Stimulated activated CD8-positive, alpha-beta memory T cell treated with anti-CD3 and anti-CD28 coated beads, Interleukin-4, amount 100 ng/mL, for 24 hours (primary cell): ENCODE measurements around the gene PCBP3.

Experiments
- DNase-seq: peaks from one replicate; pipeline ENCODE4 v3.0.0-alpha.2; 2020; ENCODE audit warnings: low read depth

PCBP3 gene

GRCh38 chr21:45862543-45863207, 219.2 kb downstream of the PCBP3 start:
- no peak for DNase-seq

DNA sequence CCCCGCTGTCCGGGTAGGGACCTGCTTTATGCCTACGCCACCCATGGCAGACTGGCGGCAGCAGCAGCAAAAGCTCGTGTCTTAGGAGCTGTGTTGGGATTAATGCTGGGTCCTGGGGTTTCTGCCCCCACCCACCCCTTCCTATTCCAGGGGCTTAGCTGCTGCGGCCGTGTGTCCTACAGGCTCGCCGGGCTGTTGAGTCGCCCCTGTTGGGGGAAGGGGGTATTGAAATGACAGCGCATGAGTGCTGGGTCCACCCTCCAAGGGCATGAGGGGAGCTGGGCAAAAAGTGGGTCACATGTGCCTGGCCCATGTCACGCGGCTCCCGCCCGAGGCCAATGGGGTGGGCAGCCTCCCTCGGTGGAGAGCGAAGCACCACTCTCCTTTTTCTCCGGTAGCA, 219.7 kb downstream of the PCBP3 start:
- no peak for DNase-seq

GRCh38 chr21:45863751-45864150, 220.2 kb downstream of the PCBP3 start:
- no peak for DNase-seq

DNA sequence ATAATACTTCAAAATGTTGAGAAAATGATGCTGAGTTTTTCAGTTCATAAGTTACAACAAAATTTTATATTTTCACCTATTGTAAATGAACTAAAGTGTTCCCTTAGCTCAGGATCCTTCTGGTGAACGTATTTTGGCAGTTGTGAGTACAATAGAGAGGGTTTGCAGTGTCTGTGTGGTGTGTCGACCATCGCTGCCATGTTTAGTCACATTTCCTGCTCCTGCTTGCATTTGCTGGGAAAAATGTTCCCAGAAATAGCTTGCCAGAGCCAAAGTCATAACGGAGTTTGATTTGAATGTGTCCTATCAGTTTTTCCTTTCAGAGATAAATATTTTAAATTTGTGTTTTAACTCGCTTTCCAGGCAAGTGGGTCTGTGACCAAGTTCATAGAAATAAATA, 220.9 kb downstream of the PCBP3 start:
- DNase-seq: no peak

DNA sequence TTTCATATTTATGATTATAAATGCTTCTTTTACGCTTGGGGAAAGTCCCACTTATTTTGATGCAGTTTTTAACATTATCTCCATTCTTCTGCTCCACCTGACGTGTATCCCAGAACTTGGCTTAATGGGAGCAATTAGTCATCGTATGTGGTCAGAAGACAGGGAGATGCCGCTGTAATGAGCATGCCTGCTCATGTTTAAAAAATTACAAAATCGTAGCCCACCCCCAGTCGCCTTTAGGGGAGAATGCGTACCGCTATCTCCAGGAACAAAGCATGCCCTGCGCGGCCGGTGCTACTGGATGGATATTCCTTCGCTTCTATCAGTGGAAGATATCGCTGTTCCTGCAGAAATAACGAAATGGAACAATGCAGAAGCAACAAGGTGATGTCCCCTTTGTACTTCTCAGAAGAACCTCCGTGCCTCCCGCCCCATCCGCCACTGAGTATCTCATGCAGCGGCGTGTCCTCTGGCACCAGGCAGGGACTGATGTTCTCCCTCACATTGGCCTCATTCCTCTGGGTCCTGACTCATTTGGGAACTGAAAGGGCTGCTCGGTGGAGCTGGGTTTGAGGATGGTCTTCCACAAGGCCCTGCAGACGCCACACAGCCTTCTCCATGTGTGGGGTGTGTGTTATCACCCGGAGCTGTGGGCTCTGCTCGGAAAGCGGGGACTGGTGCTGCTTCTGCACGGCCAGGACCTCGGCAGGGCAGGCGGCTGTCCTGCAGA, 221.7 kb downstream of the PCBP3 start:
- DNase-seq: no peak

DNA sequence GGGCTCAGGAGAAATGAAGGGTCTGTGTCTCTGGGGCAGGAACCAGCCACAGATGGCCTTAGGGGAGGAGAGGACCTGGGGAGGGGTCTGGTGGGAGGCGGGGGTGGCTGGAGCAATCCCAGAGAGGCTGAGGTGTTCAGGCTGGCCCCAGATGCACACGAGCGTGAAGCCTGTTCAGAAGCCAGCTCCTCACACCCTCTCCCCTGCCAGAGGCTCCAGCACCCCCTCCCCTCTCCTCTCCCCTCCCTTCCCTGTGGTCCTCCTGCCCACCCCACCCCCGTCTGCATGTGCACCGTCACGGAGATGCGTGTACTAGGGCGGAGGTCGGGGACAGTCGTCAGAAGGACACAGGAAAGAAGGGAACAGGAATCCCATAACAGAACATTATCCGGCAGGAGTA, 223.0 kb downstream of the PCBP3 start:
- DNase-seq: no peak

- DNase-seq: no peak
Observed at GRCh38 chr21:45867041-45867666, 223.6 kb downstream of the PCBP3 start.

- no peak for DNase-seq
Observed at GRCh38 chr21:45867671-45868081, 224.2 kb downstream of the PCBP3 start.

DNA sequence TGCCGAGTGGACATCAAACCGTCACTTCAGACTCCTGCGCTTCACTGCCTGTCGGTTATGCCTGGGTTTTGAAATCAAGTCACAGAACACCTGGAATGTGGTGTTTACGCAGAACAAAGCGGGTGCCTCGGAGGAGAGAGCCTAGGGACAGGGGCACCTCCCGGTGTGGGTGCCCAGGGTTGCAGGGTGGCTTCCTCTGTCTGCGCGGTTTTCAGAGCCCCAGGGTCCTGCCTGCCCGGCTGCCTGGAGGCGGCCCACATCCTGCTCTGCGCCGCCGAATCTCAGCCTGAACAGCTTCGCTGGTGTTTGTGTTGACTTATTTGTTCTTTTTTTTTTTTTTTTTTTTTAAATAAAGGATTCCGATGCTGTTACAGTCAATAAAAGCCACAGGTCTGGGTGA, 224.6 kb downstream of the PCBP3 start:
- DNase-seq: no peak

GRCh38 chr21:45868488-45868887, 225.0 kb downstream of the PCBP3 start:
- DNase-seq: no peak

- DNase-seq: no peak
Observed at GRCh38 chr21:45869121-45870007, 225.8 kb downstream of the PCBP3 start.

DNA sequence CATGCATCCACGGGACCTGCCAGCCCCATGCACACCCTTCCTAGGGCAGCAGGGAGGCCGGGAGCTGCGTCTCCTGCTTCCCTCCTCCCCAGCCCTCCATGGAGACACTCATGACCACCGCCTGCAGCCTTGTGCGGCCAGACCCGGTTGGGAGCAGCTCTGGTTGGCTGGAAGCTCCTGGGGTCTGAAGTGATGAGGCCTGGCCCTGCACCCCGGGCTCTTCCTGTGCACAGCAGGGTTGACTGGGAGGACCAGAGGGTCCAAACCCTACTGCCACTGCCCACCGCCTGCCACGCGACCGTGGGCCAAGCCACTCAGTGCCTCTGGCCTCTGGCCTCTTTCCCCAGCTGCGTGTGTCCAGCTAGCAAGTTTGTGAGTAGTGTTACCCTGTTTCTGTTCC, 226.9 kb downstream of the PCBP3 start:
- DNase-seq: no peak

DNA sequence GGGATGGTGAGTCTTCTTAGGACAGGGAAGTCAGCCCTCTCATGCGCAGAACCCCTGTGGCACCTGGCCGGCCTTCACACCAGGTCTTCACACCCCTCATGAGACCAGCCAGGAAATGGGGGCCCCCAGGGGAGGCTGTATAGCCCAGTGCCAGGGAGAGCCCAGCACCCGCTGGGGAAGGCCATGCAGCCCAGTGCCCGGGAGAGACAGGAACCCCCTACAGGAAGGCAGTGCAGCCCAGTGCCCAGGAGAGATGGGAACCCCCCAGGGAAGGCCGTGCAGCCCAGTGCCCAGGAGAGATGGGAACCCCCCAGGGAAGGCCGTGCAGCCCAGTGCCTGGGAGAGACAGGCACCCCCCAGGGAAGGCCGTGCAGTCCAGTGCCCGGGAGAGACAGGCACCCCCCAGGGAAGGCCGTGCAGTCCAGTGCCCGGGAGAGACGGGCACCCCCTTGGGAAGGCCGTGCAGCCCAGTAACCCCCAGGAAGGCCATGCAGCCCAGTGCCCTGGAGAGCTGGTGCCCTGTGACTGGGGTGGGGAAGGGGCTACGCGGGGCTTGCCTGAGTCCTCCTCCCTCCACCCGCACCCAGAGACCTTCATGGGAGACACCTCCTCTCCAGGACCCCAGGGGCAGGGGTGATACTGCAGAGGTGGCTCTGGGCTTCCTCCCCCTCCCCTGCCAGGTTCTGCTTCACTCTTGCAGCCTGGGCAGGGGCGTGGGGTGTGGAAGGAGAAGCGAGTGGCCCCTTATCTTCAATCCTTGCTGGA, 227.5 kb downstream of the PCBP3 start:
- DNase-seq: no peak

DNA sequence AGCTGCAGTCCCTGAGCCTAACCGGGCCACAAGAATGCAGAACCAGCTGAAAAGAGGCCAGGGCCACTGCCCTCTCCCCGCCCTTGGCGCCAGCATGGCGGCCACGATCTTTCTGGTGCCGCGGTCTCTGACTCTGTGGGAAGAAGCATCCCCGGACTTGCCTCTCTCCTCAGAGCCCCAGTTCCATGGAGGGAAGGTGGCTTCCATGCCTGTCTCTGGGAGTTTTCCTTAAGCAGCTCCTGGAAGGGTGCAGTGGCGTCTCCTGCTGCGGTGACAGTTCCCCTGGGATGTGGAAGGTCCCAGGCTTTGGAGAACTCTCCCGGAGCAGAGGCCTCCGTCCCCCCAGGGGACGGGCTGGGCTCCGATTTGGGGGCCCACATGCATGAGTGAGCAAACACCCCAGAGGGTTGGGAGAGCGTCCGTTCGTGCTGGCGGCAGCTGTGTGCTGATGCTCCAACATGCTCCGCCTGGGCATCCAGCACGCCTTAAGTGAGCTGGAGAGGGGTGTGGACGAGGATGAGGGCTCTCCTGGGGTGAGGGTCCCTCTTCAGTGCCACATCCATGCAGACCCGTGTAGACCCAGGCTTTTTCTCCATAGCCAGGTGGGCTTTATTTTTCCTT, 228.2 kb downstream of the PCBP3 start:
- no peak for DNase-seq

- no peak for DNase-seq
Observed at GRCh38 chr21:45872471-45872870, 228.9 kb downstream of the PCBP3 start.

DNA sequence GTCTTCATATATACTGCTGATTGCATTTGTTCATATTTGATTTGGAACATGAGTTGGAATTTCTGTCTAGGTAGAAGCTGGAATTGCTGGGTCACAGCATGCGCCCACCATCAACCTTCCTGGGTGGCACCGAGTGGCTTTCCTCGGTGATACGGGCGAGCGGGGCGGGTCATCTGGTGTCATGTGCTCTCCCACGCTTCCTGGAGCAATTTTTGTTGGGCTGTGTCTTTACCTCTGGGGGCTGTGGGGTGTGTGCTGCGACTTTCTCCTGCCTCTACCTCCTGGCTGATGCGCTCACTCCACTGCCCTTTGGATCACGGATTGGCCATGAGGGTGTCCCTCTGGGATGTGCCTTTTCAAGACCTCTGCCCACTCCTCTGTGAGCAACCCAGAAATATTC, 229.4 kb downstream of the PCBP3 start:
- DNase-seq: no peak

DNA sequence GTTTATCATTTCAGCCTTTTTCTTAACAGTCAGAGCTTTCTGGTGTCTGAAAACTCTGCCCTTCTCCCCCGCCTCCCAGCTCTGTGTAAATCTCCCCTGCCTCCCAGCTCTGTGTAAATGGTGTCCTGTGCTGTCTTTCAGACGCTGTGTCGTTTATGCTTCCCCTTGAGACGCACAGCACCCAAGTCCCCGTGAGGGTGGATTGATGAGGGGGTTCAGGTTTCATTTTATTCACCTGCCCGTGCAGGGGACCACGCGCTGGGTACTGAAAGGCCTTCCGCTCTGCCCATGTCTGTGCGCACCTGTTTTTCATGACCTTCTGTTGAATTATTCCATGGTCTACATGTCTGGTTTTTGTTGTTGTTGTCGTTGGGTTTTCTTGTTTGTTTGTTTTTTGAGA, 229.9 kb downstream of the PCBP3 start:
- no peak for DNase-seq

GRCh38 chr21:45873866-45874265, 230.3 kb downstream of the PCBP3 start:
- DNase-seq: no peak

GRCh38 chr21:45874716-45875415, 231.3 kb downstream of the PCBP3 start:
- DNase-seq: no peak

DNA sequence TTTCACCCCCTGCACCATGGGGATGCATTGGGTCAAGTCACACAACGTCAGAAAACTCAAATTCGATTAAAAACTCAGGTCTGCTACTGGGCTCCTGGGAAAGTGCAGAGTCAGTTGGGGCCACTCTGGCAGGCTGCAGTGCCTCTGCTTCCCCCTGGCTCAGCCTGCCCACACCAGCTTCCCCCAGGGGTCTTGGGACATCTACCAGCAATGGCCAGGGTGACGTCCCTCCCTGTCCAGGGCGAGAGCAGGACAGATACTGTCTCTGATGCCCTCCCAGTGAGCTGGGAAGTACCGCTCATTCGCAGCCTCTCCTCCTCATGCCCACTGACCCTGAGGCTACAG, 231.9 kb downstream of the PCBP3 start:
- DNase-seq: no peak

GRCh38 chr21:45875881-45876280, 232.4 kb downstream of the PCBP3 start:
- no peak for DNase-seq
